ENCODE results near the gene CYP46A1.

Gene CYP46A1

GRCh38 chr14:99718031-99718810, 34.1 kb downstream of the CYP46A1 start:
- Mint-ChIP-seq H3K27me3 (peaks cover 4% of the 10 kb centered on the region), H3K36me3 (ENCODE audit: low read depth) (no peaks in the 10 kb centered on the region), H3K27ac (no peak overlapping the region), H3K4me1 (ENCODE audit: low read depth) (no peaks in the 10 kb centered on the region), H3K4me3 (no peak overlapping the region), H3K9me3 (no peaks in the 10 kb centered on the region)

- H3K9me3 Mint-ChIP-seq, result no peaks in the 10 kb centered on the region
- H3K36me3 Mint-ChIP-seq (ENCODE audit: low read depth), result no peaks in the 10 kb centered on the region
- no peaks in the 10 kb centered on the region for H3K4me1 Mint-ChIP-seq (ENCODE audit: low read depth)
- H3K27ac Mint-ChIP-seq, result no peak overlapping the region
- no peak overlapping the region for H3K4me3 Mint-ChIP-seq
- H3K27me3 Mint-ChIP-seq, result peaks cover 4% of the 10 kb centered on the region
These were observed 34.7 kb downstream of the CYP46A1 start for GRCh38 chr14:99718811-99719192.

- Mint-ChIP-seq H3K9me3 (no peaks in the 10 kb centered on the region), H3K4me3 (no peak overlapping the region), H3K27me3 (peaks cover 6% of the 10 kb centered on the region), H3K27ac (no peak overlapping the region), H3K4me1 (ENCODE audit: low read depth) (no peaks in the 10 kb centered on the region), H3K36me3 (ENCODE audit: low read depth) (no peaks in the 10 kb centered on the region)
These were observed 37.1 kb downstream of the CYP46A1 start for GRCh38 chr14:99720941-99721791.

GRCh38 chr14:99721792-99722516, 37.9 kb downstream of the CYP46A1 start:
- Mint-ChIP-seq H3K27me3 (peaks cover 10% of the 10 kb centered on the region), H3K4me1 (ENCODE audit: low read depth) (no peaks in the 10 kb centered on the region), H3K9me3 (no peaks in the 10 kb centered on the region), H3K4me3 (no peak overlapping the region), H3K36me3 (ENCODE audit: low read depth) (no peaks in the 10 kb centered on the region), H3K27ac (no peak overlapping the region)

GRCh38 chr14:99722741-99723140, 38.6 kb downstream of the CYP46A1 start:
- Mint-ChIP-seq H3K27me3 (peaks cover 10% of the 10 kb centered on the region), H3K27ac (no peak overlapping the region)

GRCh38 chr14:99724196-99724891, 40.2 kb downstream of the CYP46A1 start:
- Mint-ChIP-seq H3K36me3 (ENCODE audit: low read depth) (no peaks in the 10 kb centered on the region), H3K4me1 (ENCODE audit: low read depth) (no peaks in the 10 kb centered on the region), H3K4me3 (no peak overlapping the region), H3K9me3 (no peaks in the 10 kb centered on the region), H3K27ac (no peak overlapping the region), H3K27me3 (peaks cover 21% of the 10 kb centered on the region)

More at GRCh38 chr14:99722741-99723140, 38.6 kb downstream of the CYP46A1 start:
- Mint-ChIP-seq H3K36me3 (ENCODE audit: low read depth) (no peaks in the 10 kb centered on the region), H3K9me3 (no peaks in the 10 kb centered on the region), H3K4me3 (no peak overlapping the region), H3K4me1 (ENCODE audit: low read depth) (no peaks in the 10 kb centered on the region)

GRCh38 chr14:99724939-99725773, 41.1 kb downstream of the CYP46A1 start:
- Mint-ChIP-seq H3K27me3 (peaks cover 21% of the 10 kb centered on the region), H3K9me3 (no peaks in the 10 kb centered on the region), H3K4me3 (no peak overlapping the region), H3K4me1 (ENCODE audit: low read depth) (no peaks in the 10 kb centered on the region), H3K36me3 (ENCODE audit: low read depth) (no peaks in the 10 kb centered on the region), H3K27ac (no peak overlapping the region)

GRCh38 chr14:99725774-99726537, 41.9 kb downstream of the CYP46A1 start:
- Mint-ChIP-seq H3K36me3 (ENCODE audit: low read depth) (no peaks in the 10 kb centered on the region), H3K4me1 (ENCODE audit: low read depth) (no peaks in the 10 kb centered on the region), H3K9me3 (no peaks in the 10 kb centered on the region), H3K4me3 (no peak overlapping the region), H3K27me3 (peaks cover 21% of the 10 kb centered on the region), H3K27ac (no peak overlapping the region)

GRCh38 chr14:99726538-99727095, 42.5 kb downstream of the CYP46A1 start:
- no peaks in the 10 kb centered on the region for H3K36me3 Mint-ChIP-seq (ENCODE audit: low read depth)
- no peak overlapping the region for H3K27ac Mint-ChIP-seq

GRCh38 chr14:99727096-99727870, 43.2 kb downstream of the CYP46A1 start:
- Mint-ChIP-seq H3K36me3 (ENCODE audit: low read depth) (no peaks in the 10 kb centered on the region), H3K4me1 (ENCODE audit: low read depth) (no peaks in the 10 kb centered on the region), H3K27me3 (peaks cover 21% of the 10 kb centered on the region), H3K4me3 (no peak overlapping the region), H3K9me3 (no peaks in the 10 kb centered on the region), H3K27ac (no peak overlapping the region)

More at GRCh38 chr14:99726538-99727095, 42.5 kb downstream of the CYP46A1 start:
- no peak overlapping the region for H3K4me3 Mint-ChIP-seq
- no peaks in the 10 kb centered on the region for H3K9me3 Mint-ChIP-seq
- no peaks in the 10 kb centered on the region for H3K4me1 Mint-ChIP-seq (ENCODE audit: low read depth)
- H3K27me3 Mint-ChIP-seq, result peaks cover 21% of the 10 kb centered on the region

GRCh38 chr14:99728231-99728920, 44.3 kb downstream of the CYP46A1 start:
- peaks cover 24% of the 10 kb centered on the region for H3K27me3 Mint-ChIP-seq
- no peak overlapping the region for H3K4me3 Mint-ChIP-seq

GRCh38 chr14:99728981-99729451, 44.9 kb downstream of the CYP46A1 start:
- Mint-ChIP-seq H3K4me3 (no peak overlapping the region), H3K36me3 (ENCODE audit: low read depth) (no peaks in the 10 kb centered on the region), H3K27me3 (peaks cover 29% of the 10 kb centered on the region), H3K9me3 (no peaks in the 10 kb centered on the region), H3K4me1 (ENCODE audit: low read depth) (no peaks in the 10 kb centered on the region), H3K27ac (no peak overlapping the region)

More at GRCh38 chr14:99728231-99728920, 44.3 kb downstream of the CYP46A1 start:
- no peaks in the 10 kb centered on the region for H3K4me1 Mint-ChIP-seq (ENCODE audit: low read depth)
- H3K36me3 Mint-ChIP-seq (ENCODE audit: low read depth), result no peaks in the 10 kb centered on the region
- no peak overlapping the region for H3K27ac Mint-ChIP-seq
- H3K9me3 Mint-ChIP-seq, result no peaks in the 10 kb centered on the region
